A549 (cell line): ENCODE results near the gene JAKMIP1. TPM values are rescaled to one million over a fixed set of nuclear protein-coding genes. Genes with fewer than 3 reads are reported as not detected.

Experiments used
- ATAC-seq, 2 experiments: fragments of 200-7000 bp in 1 of 2; fragments of >200 bp in 1 of 2; cut with Nextera tagmentation in 1 of 2; cut with Tn5 transposase in 1 of 2; 3 replicates each; pipeline versions ENCODE4 v1.8.0 to v1.9.1; 2018 to 2020; ENCODE audit warnings: mild to moderate bottlenecking in 1 of 2, moderate library complexity in 1 of 2
- CTCF ChIA-PET: fragments of 300-600 bp; sonication (Branson Sonifier 250); formaldehyde crosslinking; extraction: SDS; loops from one replicate; lab custom pipeline; 2021; ENCODE audit warnings: antibody characterized with exemption, inconsistent platforms; lab: Yijun Ruan, JAX
- POLR2A ChIA-PET: fragments of 350-600 bp; formaldehyde crosslinking; extraction: SDS; loops from one replicate; lab custom pipeline; 2021; ENCODE audit warnings: antibody characterized with exemption, inconsistent platforms; lab: Yijun Ruan, JAX
- DNase-seq, 2 experiments: peaks; one replicate each; pipeline versions ENCODE4 v3.0.0 to v3.0.0-alpha.2; 2011 to 2016; ENCODE audit warnings: low read depth in 1 of 2, low spot score in 1 of 2
- FAIRE-seq: peaks from 2 replicates; lab custom pipeline; 2011; peaks lifted over from hg19 to GRCh38; lab: Jason Lieb, UNC
- H3K27ac ChIP-seq, 2 experiments: fragments of >200 bp; sonication (Bioruptor Twin); formaldehyde crosslinking; 3 replicates each; pipeline ENCODE4 v1.5.1; 2016 to 2017
- H3K4me1 ChIP-seq: fragments of >200 bp; sonication (Bioruptor Twin); formaldehyde crosslinking; 3 replicates; pipeline ENCODE4 v1.6.1; 2016
- H3K4me2 ChIP-seq: fragments of >200 bp; sonication (Bioruptor Twin); formaldehyde crosslinking; 3 replicates; pipeline ENCODE4 v1.6.1; 2016
- H3K4me3 ChIP-seq: fragments of >200 bp; sonication (Bioruptor Twin); formaldehyde crosslinking; 3 replicates; pipeline ENCODE4 v1.5.1; 2016
- H3K9me3 ChIP-seq: fragments of >200 bp; sonication (Bioruptor Twin); formaldehyde crosslinking; 3 replicates; pipeline ENCODE4 v1.6.1; 2016
- BHLHE40 ChIP-seq: IDR thresholded peaks from 2 replicates; pipeline ENCODE4 v1.6.1; 2012; ENCODE audit warnings: low read depth, low read length, inconsistent platforms
- CBX8 ChIP-seq: fragments of 200-600 bp; sonication (generic); IDR thresholded peaks from 2 replicates; pipeline ENCODE4 v1.6.1; 2016
- CHD2 ChIP-seq: fragments of 150-350 bp; IDR thresholded peaks from 2 replicates; pipeline ENCODE4 v1.6.1; 2014; ENCODE audit warnings: low read length; ENCODE audit not compliant: partially characterized antibody
- CHD4 ChIP-seq: fragments of 200-600 bp; sonication (generic); IDR thresholded peaks from 2 replicates; pipeline ENCODE4 v1.6.1; 2016; ENCODE audit warnings: antibody characterized with exemption, mild to moderate bottlenecking, borderline replicate concordance
- EHMT2 ChIP-seq: fragments of 200-600 bp; sonication (generic); IDR thresholded peaks from 2 replicates; pipeline ENCODE4 v1.6.1; 2016; ENCODE audit warnings: antibody characterized with exemption, low read depth, mild to moderate bottlenecking, moderate library complexity
- ESRRA ChIP-seq: fragments of 150-350 bp; IDR thresholded peaks from 2 replicates; pipeline ENCODE4 v1.6.1; 2014; ENCODE audit warnings: mild to moderate bottlenecking, low read length, borderline replicate concordance
- FOSB ChIP-seq: fragments of 250-450 bp; sonication (Bioruptor Pico); IDR thresholded peaks from 2 replicates; pipeline ENCODE4 v1.5.0; 2020; ENCODE audit warnings: mild to moderate bottlenecking, moderate library complexity
- FOSL2 ChIP-seq, 2 experiments: fragments of 450-650 bp in 1 of 2; fragments of >200 bp in 1 of 2; sonication (Bioruptor Twin) in 1 of 2; formaldehyde crosslinking; IDR thresholded peaks; 2 replicates each; pipeline versions ENCODE4 v1.5.0 to v1.6.1; 2016 to 2020; ENCODE audit warnings: mild to moderate bottlenecking in 1 of 2, moderate library complexity in 1 of 2
- HEYL ChIP-seq: fragments of 250-450 bp; sonication (Bioruptor Pico); IDR thresholded peaks from 2 replicates; pipeline ENCODE4 v1.8.0; 2021; ENCODE audit warnings: mild to moderate bottlenecking, moderate library complexity
- HOXB5 ChIP-seq: fragments of 250-450 bp; sonication (Bioruptor Pico); IDR thresholded peaks from 2 replicates; pipeline ENCODE4 v1.5.0; 2020; ENCODE audit warnings: mild to moderate bottlenecking, moderate library complexity
- JUNB ChIP-seq: fragments of >200 bp; sonication (Bioruptor Twin); formaldehyde crosslinking; IDR thresholded peaks from 2 replicates; pipeline ENCODE4 v1.6.1; 2016
- KDM1A ChIP-seq: fragments of 200-600 bp; sonication (generic); IDR thresholded peaks from 2 replicates; pipeline ENCODE4 v1.6.1; 2016; ENCODE audit warnings: low read depth, mild to moderate bottlenecking
- NPAS2 ChIP-seq: fragments of 250-450 bp; sonication (Bioruptor Pico); IDR thresholded peaks from 2 replicates; pipeline ENCODE4 v1.8.0; 2022; ENCODE audit warnings: mild to moderate bottlenecking, moderate library complexity, borderline replicate concordance
- PBX3 ChIP-seq: IDR thresholded peaks from 2 replicates; pipeline ENCODE4 v1.6.1; 2012
- PHF8 ChIP-seq: fragments of 200-600 bp; sonication (generic); IDR thresholded peaks from 2 replicates; pipeline ENCODE4 v1.6.1; 2016; ENCODE audit warnings: low read depth, mild to moderate bottlenecking, antibody characterized with exemption, moderate library complexity, borderline replicate concordance
- POLR2AphosphoS2 ChIP-seq: conservative IDR thresholded peaks from 2 replicates; pipeline ENCODE4 v1.6.1; 2012; ENCODE audit warnings: low read length, improper control_type of control experiment, inconsistent platforms
- RAD21 ChIP-seq, 2 experiments: fragments of >200 bp in 1 of 2; sonication (Bioruptor Twin) in 1 of 2; formaldehyde crosslinking in 1 of 2; IDR thresholded peaks in 1 of 2; conservative IDR thresholded peaks in 1 of 2; 2 replicates in 1 of 2; 3 replicates in 1 of 2; pipeline ENCODE4 v1.6.1; 2012 to 2018; ENCODE audit warnings: inconsistent platforms in 1 of 2
- RARB ChIP-seq: fragments of 250-450 bp; sonication (Bioruptor Pico); IDR thresholded peaks from 2 replicates; pipeline ENCODE4 v1.8.0; 2021; ENCODE audit warnings: mild to moderate bottlenecking, moderate library complexity
- RCOR1 ChIP-seq: fragments of 150-350 bp; IDR thresholded peaks from 2 replicates; pipeline ENCODE4 v1.6.1; 2014; ENCODE audit warnings: antibody characterized with exemption, low read length, low read depth
- RFX5 ChIP-seq: fragments of 450-650 bp; IDR thresholded peaks from 2 replicates; pipeline ENCODE4 v1.7.1; 2014; ENCODE audit warnings: antibody characterized with exemption, mild to moderate bottlenecking, moderate library complexity
- SMC3 ChIP-seq: fragments of >200 bp; sonication (Bioruptor Twin); formaldehyde crosslinking; IDR thresholded peaks from 3 replicates; pipeline ENCODE4 v1.6.1; 2018; ENCODE audit warnings: inconsistent platforms
- TP53 ChIP-seq: fragments of 250-450 bp; sonication (Bioruptor Pico); IDR thresholded peaks from 2 replicates; pipeline ENCODE4 v1.5.0; 2021; ENCODE audit warnings: mild to moderate bottlenecking, moderate library complexity
- ZNF302 ChIP-seq: fragments of 250-450 bp; sonication (Bioruptor Pico); IDR thresholded peaks from 2 replicates; pipeline ENCODE4 v1.9.0; 2021; ENCODE audit warnings: inconsistent platforms, mild to moderate bottlenecking, moderate library complexity
- WGBS: methylation state at CpG from one replicate; pipeline ENCODE4 v1.1.6; 2017; ENCODE audit errors: missing lambda C conversion rate; 5-methylcytosine and 5-hydroxymethylcytosine counted together
- polyA plus RNA-seq, 4 experiments: library from polyadenylated mRNA; depleted of rRNA in 3 of 4; stranded (reverse); fragments of >200 nt; fragmentation: RNase III in 1 of 4; extraction: RNeasy Plus Mini Kit Qiagen cat#74134 plus additional on column Dnase treatment in 1 of 4; gene quantifications; 2 replicates in 3 of 4; 3 replicates in 1 of 4; pipeline ENCODE4 v1.2.3, GENCODE V29; 2011 to 2017
- TF ChIP-seq, protein P1 (sequence below): fragments of >200 bp; sonication (Bioruptor Twin); formaldehyde crosslinking; IDR thresholded peaks from 2 replicates; pipeline ENCODE4 v1.6.1; 2016
- TF ChIP-seq, protein P2 (sequence below): fragments of 250-450 bp; sonication (Bioruptor Pico); IDR thresholded peaks from 2 replicates; pipeline ENCODE4 v1.5.0; 2021; ENCODE audit warnings: mild to moderate bottlenecking, moderate library complexity, borderline replicate concordance

JAKMIP1 gene
- polyA plus RNA-seq, 2 of the 4 experiments (the other 2 are of a cell fraction): not detected

DNA sequence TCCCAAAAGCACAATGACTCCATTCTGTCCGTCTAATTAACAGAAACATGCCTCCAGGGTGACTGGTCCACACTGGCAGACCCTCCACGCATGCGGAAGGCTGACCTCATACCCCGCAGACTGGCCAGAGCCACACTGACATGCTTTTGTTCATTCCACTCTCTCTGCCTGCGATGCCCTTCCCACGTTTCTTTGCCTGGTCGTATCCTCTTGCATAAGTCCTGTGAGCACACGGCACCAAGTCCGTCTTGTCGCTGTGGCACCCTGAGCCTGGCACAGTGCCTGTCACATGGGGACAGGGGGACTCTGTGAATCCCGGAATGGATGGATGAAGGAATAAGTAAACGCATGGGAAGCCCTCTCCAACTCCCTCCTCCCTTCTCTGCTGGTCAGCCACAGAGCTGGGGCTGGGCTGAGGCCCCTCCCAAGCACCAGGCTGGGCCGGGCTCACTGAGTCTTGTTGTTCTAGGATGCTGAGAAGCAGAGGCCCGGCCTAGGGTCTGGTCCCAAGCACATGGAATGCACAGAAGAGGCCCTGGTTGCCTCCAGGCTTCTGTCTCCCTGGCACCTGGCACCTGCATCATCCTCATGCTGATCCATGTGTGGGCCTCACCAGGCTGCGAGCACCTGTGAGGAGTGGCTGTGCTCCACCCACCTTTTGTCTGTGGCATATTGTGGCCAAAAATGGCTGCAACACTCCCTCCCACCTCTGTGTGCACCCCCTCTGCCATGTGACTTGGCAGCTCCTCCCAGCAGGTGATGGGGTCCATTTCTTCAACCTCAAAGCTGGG, 143.2 kb downstream of the JAKMIP1 start:
- Histone ChIP-seq H3K9me3 (peaks cover 19% of the 10 kb centered on the region), H3K4me1 (0 out of 3 replicates have a peak, but pooled peaks cover 3% of the 10 kb centered on the region), H3K4me2 (no peak overlapping the region), H3K4me3 (no peak overlapping the region), H3K27ac (no peak overlapping the region)
- DNase-seq: no peak
- CTCF ChIA-PET: interaction anchor here (1.1 kb wide), 1 partner anchor 10 kb away, joined by 3 read pairs; no protein-coding TSS in a partner anchor
- 73% methylated on average over 11 of the region's 15 CpGs for WGBS
- FAIRE-seq: no peak
- POLR2A ChIA-PET: no interaction called here
- TF ChIP-seq JUNB (no peak), PBX3 (no peak), RAD21 (conservative IDR thresholded peaks at IDR 0.05 in 1 of 2, IDR thresholded peaks at IDR 0.05 in 1 of 2) (no peak), NPAS2 (no peak), PHF8 (no peak), CBX8 (no peak), ZNF302 (CRISPR knock-in tag) (no peak), HEYL (CRISPR knock-in tag) (no peak), TP53 (no peak), EHMT2 (no peak), CHD4 (no peak), POLR2AphosphoS2 (no peak), SMC3 (no peak), CHD2 (no peak), KDM1A (no peak), RARB (CRISPR knock-in tag) (no peak), HOXB5 (no peak), RCOR1 (no peak)
- TF ChIP-seq, protein P1, sequence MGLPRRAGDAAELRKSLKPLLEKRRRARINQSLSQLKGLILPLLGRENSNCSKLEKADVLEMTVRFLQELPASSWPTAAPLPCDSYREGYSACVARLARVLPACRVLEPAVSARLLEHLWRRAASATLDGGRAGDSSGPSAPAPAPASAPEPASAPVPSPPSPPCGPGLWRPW: no peak
- TF ChIP-seq, protein P2, sequence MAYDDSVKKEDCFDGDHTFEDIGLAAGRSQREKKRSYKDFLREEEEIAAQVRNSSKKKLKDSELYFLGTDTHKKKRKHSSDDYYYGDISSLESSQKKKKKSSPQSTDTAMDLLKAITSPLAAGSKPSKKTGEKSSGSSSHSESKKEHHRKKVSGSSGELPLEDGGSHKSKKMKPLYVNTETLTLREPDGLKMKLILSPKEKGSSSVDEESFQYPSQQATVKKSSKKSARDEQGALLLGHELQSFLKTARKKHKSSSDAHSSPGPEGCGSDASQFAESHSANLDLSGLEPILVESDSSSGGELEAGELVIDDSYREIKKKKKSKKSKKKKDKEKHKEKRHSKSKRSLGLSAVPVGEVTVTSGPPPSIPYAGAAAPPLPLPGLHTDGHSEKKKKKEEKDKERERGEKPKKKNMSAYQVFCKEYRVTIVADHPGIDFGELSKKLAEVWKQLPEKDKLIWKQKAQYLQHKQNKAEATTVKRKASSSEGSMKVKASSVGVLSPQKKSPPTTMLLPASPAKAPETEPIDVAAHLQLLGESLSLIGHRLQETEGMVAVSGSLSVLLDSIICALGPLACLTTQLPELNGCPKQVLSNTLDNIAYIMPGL (CRISPR knock-in tag): no peak
- no peak for ATAC-seq

GRCh38 chr4:6055436-6055835, 144.9 kb downstream of the JAKMIP1 start:
- DNase-seq (no peak), FAIRE-seq (no peak), ATAC-seq (no peak)
- Histone ChIP-seq H3K4me3 (no peak overlapping the region), H3K9me3 (peaks cover 19% of the 10 kb centered on the region), H3K4me2 (no peak overlapping the region), H3K4me1 (0 out of 3 replicates have a peak, but pooled peaks cover 3% of the 10 kb centered on the region), H3K27ac (no peak overlapping the region)
- 52% methylated on average over 3 of the region's 4 CpGs for WGBS
- POLR2A ChIA-PET: no interaction called here
- CTCF ChIA-PET: no interaction called here
- TF ChIP-seq RFX5 (no peak), JUNB (no peak), BHLHE40 (no peak), FOSB (CRISPR knock-in tag) (no peak), ESRRA (no peak), FOSL2 (IDR thresholded peaks at IDR 0.05) (no peak), FOSL2 (CRISPR knock-in tag; IDR thresholded peaks at IDR 0.05) (no peak)
